ENCODE measurements around the gene FRMD5.

DNA sequence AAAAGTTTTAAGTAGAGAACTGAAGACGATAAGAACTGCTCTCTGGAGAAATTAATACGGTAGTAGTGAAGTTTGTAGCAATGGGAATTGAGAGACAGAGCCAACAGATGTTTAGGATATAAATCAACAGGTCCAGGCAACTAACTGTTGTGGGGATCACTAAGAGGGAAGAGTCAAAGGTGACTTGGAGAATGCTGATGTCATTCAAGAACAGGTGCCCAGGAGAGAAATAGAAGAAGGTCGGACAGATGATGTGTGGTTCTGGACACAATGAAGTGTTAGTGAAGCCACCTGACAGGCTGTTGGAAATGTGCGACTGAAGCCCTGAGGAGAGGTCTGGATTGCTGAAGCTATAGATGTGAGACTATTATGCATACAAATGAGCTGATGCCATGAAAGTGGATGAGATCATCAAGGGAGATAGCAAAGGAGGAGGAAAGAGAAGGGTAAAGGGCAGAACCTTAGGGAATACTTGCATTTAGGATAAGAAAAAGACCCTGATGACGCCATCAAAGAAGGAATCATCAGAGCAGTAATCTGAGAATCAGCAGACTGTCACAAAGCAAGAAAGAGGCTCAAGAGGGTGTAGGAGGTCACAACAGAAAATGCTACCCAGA is 183.7 kb downstream of the FRMD5 start:
- TF ChIP-seq, protein P1, sequence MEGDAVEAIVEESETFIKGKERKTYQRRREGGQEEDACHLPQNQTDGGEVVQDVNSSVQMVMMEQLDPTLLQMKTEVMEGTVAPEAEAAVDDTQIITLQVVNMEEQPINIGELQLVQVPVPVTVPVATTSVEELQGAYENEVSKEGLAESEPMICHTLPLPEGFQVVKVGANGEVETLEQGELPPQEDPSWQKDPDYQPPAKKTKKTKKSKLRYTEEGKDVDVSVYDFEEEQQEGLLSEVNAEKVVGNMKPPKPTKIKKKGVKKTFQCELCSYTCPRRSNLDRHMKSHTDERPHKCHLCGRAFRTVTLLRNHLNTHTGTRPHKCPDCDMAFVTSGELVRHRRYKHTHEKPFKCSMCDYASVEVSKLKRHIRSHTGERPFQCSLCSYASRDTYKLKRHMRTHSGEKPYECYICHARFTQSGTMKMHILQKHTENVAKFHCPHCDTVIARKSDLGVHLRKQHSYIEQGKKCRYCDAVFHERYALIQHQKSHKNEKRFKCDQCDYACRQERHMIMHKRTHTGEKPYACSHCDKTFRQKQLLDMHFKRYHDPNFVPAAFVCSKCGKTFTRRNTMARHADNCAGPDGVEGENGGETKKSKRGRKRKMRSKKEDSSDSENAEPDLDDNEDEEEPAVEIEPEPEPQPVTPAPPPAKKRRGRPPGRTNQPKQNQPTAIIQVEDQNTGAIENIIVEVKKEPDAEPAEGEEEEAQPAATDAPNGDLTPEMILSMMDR (IDR thresholded peaks at IDR 0.05; ENCODE audit: borderline replicate concordance, extremely low read depth, low read length, poor library complexity, severe bottlenecking), result no peak
- no peak for TF ChIP-seq EZH2 (IDR thresholded peaks at IDR 0.05; ENCODE audit: borderline replicate concordance, low read depth, low read length, severe bottlenecking)
